ENCODE data around the gene GTF2H2.
"Not testable (repeated sequence)": the region's sequence is repeated elsewhere in the genome, so short reads cannot be mapped to it uniquely, and the experiment has no call there.

DNA sequence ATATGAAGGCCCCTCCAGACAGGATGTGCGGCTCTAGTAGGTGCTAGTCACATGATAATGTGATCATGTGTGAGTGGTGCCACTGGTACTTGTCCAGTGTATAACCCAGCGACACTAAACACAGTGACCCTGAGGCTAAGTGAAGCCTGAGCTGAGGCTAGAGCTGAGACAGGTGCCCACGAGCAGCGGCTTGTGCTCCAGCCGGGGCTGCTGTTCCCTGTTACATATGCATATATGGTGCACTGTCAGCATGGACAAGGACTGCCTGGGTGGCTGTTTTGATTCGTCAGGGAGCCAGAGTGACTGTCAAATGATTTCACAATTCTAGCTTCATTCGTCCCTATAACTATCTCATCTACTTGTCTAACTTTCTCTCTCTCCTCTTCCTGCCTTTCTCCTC, 60.5 kb downstream of the GTF2H2 start:
- not testable (repeated sequence) for TF ChIP-seq EZH2 (IDR thresholded peaks at IDR 0.05; ENCODE audit: borderline replicate concordance); EZH2phosphoT487 (IDR thresholded peaks at IDR 0.05; ENCODE audit: low read depth, severe bottlenecking, unreplicated experiment)
- TF ChIP-seq, protein P1, sequence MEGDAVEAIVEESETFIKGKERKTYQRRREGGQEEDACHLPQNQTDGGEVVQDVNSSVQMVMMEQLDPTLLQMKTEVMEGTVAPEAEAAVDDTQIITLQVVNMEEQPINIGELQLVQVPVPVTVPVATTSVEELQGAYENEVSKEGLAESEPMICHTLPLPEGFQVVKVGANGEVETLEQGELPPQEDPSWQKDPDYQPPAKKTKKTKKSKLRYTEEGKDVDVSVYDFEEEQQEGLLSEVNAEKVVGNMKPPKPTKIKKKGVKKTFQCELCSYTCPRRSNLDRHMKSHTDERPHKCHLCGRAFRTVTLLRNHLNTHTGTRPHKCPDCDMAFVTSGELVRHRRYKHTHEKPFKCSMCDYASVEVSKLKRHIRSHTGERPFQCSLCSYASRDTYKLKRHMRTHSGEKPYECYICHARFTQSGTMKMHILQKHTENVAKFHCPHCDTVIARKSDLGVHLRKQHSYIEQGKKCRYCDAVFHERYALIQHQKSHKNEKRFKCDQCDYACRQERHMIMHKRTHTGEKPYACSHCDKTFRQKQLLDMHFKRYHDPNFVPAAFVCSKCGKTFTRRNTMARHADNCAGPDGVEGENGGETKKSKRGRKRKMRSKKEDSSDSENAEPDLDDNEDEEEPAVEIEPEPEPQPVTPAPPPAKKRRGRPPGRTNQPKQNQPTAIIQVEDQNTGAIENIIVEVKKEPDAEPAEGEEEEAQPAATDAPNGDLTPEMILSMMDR (IDR thresholded peaks at IDR 0.05; ENCODE audit: poor library complexity) = not testable (repeated sequence)

All from hepatocyte (in vitro differentiated cells).